Measurements from ENCODE around the gene PDE4B.

The PDE4B gene

GRCh38 chr1:66341446-66342089 lies 548.9 kb downstream of the PDE4B start:
- DNase-seq (ENCODE audit: low spot score), result no peak

GRCh38 chr1:66342707-66343106 lies 550.0 kb downstream of the PDE4B start:
- DNase-seq (ENCODE audit: low spot score), result no peak

GRCh38 chr1:66343569-66344325 lies 551.1 kb downstream of the PDE4B start:
- DNase-seq (ENCODE audit: low spot score), result no peak

GRCh38 chr1:66346057-66346795 lies 553.5 kb downstream of the PDE4B start:
- no peak for DNase-seq (ENCODE audit: low spot score)

- no peak for DNase-seq (ENCODE audit: low spot score)
Measured at GRCh38 chr1:66346873-66347272, 554.2 kb downstream of the PDE4B start.

GRCh38 chr1:66348776-66349175 lies 556.1 kb downstream of the PDE4B start:
- DNase-seq (ENCODE audit: low spot score), result no peak

- DNase-seq (ENCODE audit: low spot score), result no peak
Measured at GRCh38 chr1:66349242-66349641, 556.5 kb downstream of the PDE4B start.

- no peak for DNase-seq (ENCODE audit: low spot score)
Measured at GRCh38 chr1:66350001-66350547, 557.4 kb downstream of the PDE4B start.

- DNase-seq (ENCODE audit: low spot score), result no peak
Measured at GRCh38 chr1:66351478-66351877, 558.8 kb downstream of the PDE4B start.

- DNase-seq (ENCODE audit: low spot score), result no peak
Measured at GRCh38 chr1:66351913-66352312, 559.2 kb downstream of the PDE4B start.

GRCh38 chr1:66352792-66353191 lies 560.1 kb downstream of the PDE4B start:
- no peak for DNase-seq (ENCODE audit: low spot score)

- no peak for DNase-seq (ENCODE audit: low spot score)
Measured at GRCh38 chr1:66353257-66353656, 560.6 kb downstream of the PDE4B start.

GRCh38 chr1:66354311-66355201 lies 561.9 kb downstream of the PDE4B start:
- no peak for DNase-seq (ENCODE audit: low spot score)

GRCh38 chr1:66355756-66356155 lies 563.1 kb downstream of the PDE4B start:
- no peak for DNase-seq (ENCODE audit: low spot score)

- DNase-seq (ENCODE audit: low spot score), result no peak
Measured at GRCh38 chr1:66356605-66357004, 563.9 kb downstream of the PDE4B start.

GRCh38 chr1:66357021-66357420 lies 564.3 kb downstream of the PDE4B start:
- DNase-seq (ENCODE audit: low spot score), result no peak

GRCh38 chr1:66357478-66358197 lies 564.9 kb downstream of the PDE4B start:
- DNase-seq (ENCODE audit: low spot score), result no peak

- DNase-seq (ENCODE audit: low spot score), result no peak
Measured at GRCh38 chr1:66359269-66359668, 566.6 kb downstream of the PDE4B start.

GRCh38 chr1:66359815-66360214 lies 567.1 kb downstream of the PDE4B start:
- DNase-seq (ENCODE audit: low spot score), result no peak

GRCh38 chr1:66360285-66360724 lies 567.6 kb downstream of the PDE4B start:
- DNase-seq (ENCODE audit: low spot score), result no peak

All from activated CD4-positive, alpha-beta T cell treated with anti-CD3 and anti-CD28 coated beads, Interleukin-2, Interleukin-4, amounts not matched to agents 100 ng/mL and 50 ng/mL, durations not matched to agents 16 hours and 8 hours (primary cell).